Left ventricle myocardium inferior (tissue), 1 donor: ENCODE results near the gene PNKP. TPM values are rescaled to one million over a fixed set of nuclear protein-coding genes. Genes with fewer than 3 reads are reported as not detected.
A peak's percentile ranks its signal among the peaks of the same experiment; 100 is the strongest.

Source experiments
- DNase-seq: peaks from one replicate; pipeline ENCODE4 v3.0.0-alpha.2; 2020
- H3K27ac ChIP-seq: fragments of 200-600 bp; replicated peaks from 2 replicates; pipeline ENCODE4 v1.8.0; 2021
- H3K27me3 ChIP-seq: fragments of 200-600 bp; 2 replicates; pipeline ENCODE4 v1.8.0; 2021; ENCODE audit warnings: low read depth
- H3K36me3 ChIP-seq: fragments of 200-600 bp; 2 replicates; pipeline ENCODE4 v1.8.0; 2021
- H3K4me1 ChIP-seq: fragments of 200-600 bp; 2 replicates; pipeline ENCODE4 v1.8.0; 2021
- H3K4me3 ChIP-seq: fragments of 200-600 bp; 2 replicates; pipeline ENCODE4 v1.8.0; 2021; ENCODE audit warnings: mild to moderate bottlenecking, moderate library complexity
- H3K9me3 ChIP-seq: fragments of 200-600 bp; replicated peaks from 2 replicates; pipeline ENCODE4 v1.8.0; 2021
- CTCF ChIP-seq: fragments of 200-600 bp; IDR thresholded peaks from 2 replicates; pipeline ENCODE4 v1.8.0; 2021; ENCODE audit warnings: antibody characterized with exemption, mild to moderate bottlenecking, borderline replicate concordance
- intact Hi-C: fragments of 100-400 bp; cut with micrococcal nuclease; formaldehyde crosslinking; loops from one replicate; pipeline ENCODE4 v1.11.0; 2022
- total RNA-seq: library from RNA; stranded (reverse); fragmentation: NEBNext Ultra II Directional; extraction: Animal tissue kit (Norgen Biotek cat#: 25700); gene quantifications from one replicate; pipeline ENCODE4 v1.2.1, GENCODE V29; 2021
- donor health status: DM: no; HTN: yes; CAD: no; lungs with severe emphysema.

Gene PNKP
- total RNA-seq, 1 donor from 2014 or later: 45.1 TPM

- Histone ChIP-seq H3K9me3 (no peaks in the 10 kb centered on the region), H3K27ac (peak overlapping the region; percentile 99), H3K4me1 (peaks cover 46% of the 10 kb centered on the region), H3K36me3 (peaks cover 26% of the 10 kb centered on the region), H3K4me3 (peak overlapping the region; percentile 94), H3K27me3 (no peaks in the 10 kb centered on the region)
- intact Hi-C loops: no loop called here
- TF ChIP-seq CTCF: no peak
- peak; percentile 64 for DNase-seq
These were observed 8.6 kb upstream of the PNKP start for GRCh38 chr19:49875857-49876421.

DNA sequence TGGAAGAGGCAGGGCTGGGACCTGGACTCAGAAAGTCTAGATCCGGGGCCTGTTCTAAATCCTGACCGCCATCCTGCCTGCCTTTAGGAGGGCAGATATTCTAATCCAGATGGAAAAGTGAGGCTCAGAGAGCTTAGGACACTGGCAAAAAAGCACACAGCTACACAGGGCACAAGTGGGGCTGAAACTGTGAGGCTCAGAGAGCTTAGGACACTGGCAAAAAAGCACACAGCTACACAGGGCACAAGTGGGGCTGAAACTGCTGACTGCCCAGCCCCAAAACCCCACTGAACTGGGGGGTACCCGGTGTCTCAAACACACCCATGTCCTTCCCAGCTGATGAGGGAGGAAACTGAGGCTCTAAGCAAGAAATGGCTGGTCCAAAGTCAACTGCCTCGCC lies 7.8 kb upstream of the PNKP start:
- TF ChIP-seq CTCF: no peak
- Histone ChIP-seq H3K36me3 (peaks cover 18% of the 10 kb centered on the region), H3K9me3 (no peaks in the 10 kb centered on the region), H3K4me3 (peak overlapping the region; percentile 94), H3K4me1 (peaks cover 53% of the 10 kb centered on the region), H3K27me3 (no peaks in the 10 kb centered on the region), H3K27ac (peak overlapping the region; percentile 99)
- intact Hi-C loops: no loop called here
- DNase-seq: no peak

GRCh38 chr19:49874503-49875157 lies 7.3 kb upstream of the PNKP start:
- peaks cover 58% of the 10 kb centered on the region for H3K4me1 ChIP-seq
- no peaks in the 10 kb centered on the region for H3K27me3 ChIP-seq
- intact Hi-C loops: no loop called here
- no peak for DNase-seq
- H3K27ac ChIP-seq: no peak overlapping the region
- no peaks in the 10 kb centered on the region for H3K9me3 ChIP-seq
- peaks cover 12% of the 10 kb centered on the region for H3K36me3 ChIP-seq
- peak overlapping the region; percentile 94 for H3K4me3 ChIP-seq
- TF ChIP-seq CTCF: no peak

DNA sequence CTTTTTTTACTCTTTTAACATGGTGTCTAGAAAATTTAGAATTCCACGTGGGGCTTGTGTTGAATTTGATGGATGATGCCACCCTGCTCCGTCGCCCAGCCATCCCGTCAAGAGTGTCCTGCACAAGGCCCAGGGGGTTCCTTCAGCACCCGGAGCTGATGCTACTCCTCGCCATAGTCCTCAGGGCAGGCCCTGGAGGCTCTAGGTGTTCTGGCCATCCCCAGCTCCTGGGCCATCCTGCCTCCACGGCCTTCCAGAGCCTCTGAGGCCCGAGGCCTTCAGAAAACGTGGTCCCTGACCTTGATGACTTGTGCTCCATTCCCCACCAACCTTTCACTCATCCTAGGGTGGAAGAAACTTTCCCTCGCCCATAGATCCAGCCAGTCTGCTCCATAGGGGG lies 6.5 kb upstream of the PNKP start:
- Histone ChIP-seq H3K9me3 (no peaks in the 10 kb centered on the region), H3K27ac (no peak overlapping the region), H3K4me3 (no peak overlapping the region), H3K4me1 (peaks cover 55% of the 10 kb centered on the region), H3K36me3 (peaks cover 4% of the 10 kb centered on the region), H3K27me3 (no peaks in the 10 kb centered on the region)
- no peak for TF ChIP-seq CTCF
- DNase-seq: no peak
- intact Hi-C loops: no loop called here

DNA sequence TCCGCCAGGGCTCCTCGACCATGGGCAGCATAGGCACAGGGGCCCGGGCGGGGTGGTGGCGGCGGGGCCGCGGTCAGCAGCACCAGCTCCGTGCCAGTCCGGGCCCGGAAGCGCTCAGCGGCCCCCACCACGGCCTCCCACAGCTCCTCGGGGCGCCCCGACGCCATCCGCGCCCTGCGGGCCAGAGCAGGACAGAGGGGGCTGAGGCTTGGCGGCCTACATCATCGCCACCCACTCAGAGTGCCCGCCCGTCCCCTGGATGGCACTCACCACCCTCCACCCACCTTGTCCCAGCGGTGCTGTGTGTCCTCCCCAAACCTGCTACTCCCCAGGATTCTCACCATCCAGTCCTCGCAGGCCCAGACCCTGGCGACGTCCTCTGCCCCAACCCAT lies 5.7 kb upstream of the PNKP start:
- no peaks in the 10 kb centered on the region for H3K36me3 ChIP-seq
- peaks cover 55% of the 10 kb centered on the region for H3K4me1 ChIP-seq
- H3K27me3 ChIP-seq: no peaks in the 10 kb centered on the region
- intact Hi-C loops: no loop called here
- H3K9me3 ChIP-seq: no peaks in the 10 kb centered on the region
- DNase-seq: no peak
- no peak overlapping the region for H3K27ac ChIP-seq
- no peak for TF ChIP-seq CTCF
- no peak overlapping the region for H3K4me3 ChIP-seq
